ENCODE results near the gene PPT1.

The PPT1 gene

DNA sequence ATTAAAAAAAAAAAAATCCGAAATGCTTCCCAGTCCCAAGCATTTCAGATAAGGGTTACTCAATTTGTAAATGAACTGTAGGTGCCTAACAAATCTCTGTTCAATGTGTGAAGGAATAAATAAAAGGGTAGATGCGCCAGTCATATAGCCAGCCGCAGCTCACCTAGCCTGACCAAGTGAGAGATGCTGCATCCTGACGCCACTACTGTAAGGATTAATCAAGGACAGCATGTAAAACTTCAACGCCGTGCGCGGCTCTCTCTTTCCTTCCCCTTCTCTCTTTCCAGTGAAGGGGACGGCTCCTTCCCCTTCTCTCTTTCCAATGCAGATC lies 441 bp downstream of the PPT1 start:
- TF ChIP-seq, protein P1, sequence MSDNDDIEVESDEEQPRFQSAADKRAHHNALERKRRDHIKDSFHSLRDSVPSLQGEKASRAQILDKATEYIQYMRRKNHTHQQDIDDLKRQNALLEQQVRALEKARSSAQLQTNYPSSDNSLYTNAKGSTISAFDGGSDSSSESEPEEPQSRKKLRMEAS (IDR thresholded peaks at IDR 0.05; ENCODE audit: low read depth, low read length) = no peak
- no peak for TF ChIP-seq MYC (IDR thresholded peaks at IDR 0.05; ENCODE audit: low read depth, low read length)
- TF ChIP-seq, protein P2, sequence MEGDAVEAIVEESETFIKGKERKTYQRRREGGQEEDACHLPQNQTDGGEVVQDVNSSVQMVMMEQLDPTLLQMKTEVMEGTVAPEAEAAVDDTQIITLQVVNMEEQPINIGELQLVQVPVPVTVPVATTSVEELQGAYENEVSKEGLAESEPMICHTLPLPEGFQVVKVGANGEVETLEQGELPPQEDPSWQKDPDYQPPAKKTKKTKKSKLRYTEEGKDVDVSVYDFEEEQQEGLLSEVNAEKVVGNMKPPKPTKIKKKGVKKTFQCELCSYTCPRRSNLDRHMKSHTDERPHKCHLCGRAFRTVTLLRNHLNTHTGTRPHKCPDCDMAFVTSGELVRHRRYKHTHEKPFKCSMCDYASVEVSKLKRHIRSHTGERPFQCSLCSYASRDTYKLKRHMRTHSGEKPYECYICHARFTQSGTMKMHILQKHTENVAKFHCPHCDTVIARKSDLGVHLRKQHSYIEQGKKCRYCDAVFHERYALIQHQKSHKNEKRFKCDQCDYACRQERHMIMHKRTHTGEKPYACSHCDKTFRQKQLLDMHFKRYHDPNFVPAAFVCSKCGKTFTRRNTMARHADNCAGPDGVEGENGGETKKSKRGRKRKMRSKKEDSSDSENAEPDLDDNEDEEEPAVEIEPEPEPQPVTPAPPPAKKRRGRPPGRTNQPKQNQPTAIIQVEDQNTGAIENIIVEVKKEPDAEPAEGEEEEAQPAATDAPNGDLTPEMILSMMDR (IDR thresholded peaks at IDR 0.05; ENCODE audit: low read depth, low read length) = no peak
- no peak for TF ChIP-seq POLR2A (IDR thresholded peaks at IDR 0.05; ENCODE audit: extremely low read depth, insufficient read length)
- H3K4me3 ChIP-seq (ENCODE audit: low read depth, low read length) = peak overlapping the region; percentile 83
- DNase-seq (ENCODE audit: low read depth) = no peak

DNA sequence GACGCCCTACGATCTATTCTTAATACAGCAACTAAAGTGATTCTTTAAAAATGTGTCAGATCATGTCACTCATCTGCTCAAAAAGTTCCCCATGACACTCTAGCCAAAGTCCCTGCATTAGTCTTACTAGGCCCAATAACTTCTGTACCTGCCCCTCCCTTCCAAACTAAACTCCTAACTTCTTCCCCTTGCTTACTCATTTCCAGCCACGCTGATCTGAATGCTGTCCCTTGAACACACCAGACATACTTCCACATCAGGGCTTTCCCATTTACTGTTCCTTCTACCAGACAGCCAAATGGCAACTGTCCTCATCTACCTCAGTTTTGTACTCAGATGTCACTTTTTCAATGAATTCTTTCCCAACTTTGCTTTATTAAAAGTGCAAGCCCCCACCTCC lies 1.2 kb downstream of the PPT1 start:
- no peak for TF ChIP-seq POLR2A (IDR thresholded peaks at IDR 0.05; ENCODE audit: extremely low read depth, insufficient read length)
- no peak for TF ChIP-seq MYC (IDR thresholded peaks at IDR 0.05; ENCODE audit: low read depth, low read length)
- TF ChIP-seq, protein P2 (IDR thresholded peaks at IDR 0.05; ENCODE audit: low read depth, low read length) = no peak
- TF ChIP-seq, protein P1 (IDR thresholded peaks at IDR 0.05; ENCODE audit: low read depth, low read length) = no peak
- peak overlapping the region; percentile 83 for H3K4me3 ChIP-seq (ENCODE audit: low read depth, low read length)
- peak; percentile 35 for DNase-seq (ENCODE audit: low read depth)

DNA sequence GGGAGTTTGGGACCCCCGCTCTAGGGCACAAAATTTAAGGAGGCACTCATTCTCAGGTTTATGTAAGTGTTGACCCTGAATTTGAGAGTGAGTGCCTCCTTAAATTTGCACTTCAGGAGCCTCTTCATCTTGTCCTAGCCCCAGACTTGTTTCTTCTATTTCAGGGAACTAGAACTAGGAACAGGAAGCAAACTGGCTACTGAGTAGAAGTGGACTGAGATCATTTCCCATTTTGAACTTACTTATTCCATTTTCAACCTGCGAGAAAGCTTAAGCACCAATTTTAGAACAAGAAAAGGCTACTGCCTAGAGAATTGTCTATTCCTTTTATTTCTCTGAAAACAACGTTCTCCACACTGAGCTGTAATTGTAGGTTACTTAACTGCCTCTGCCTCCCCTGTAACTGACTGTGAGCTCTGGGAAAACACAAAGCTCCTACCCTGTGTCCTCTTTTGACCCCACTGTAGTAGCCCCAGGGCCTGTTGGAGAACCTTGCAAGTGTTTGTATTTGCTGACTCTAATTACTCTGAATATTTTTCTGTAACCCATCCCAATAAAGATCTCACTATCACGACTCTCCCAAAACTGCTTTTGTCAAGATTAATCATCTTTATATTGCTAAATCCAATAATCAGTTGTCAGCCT lies 2.5 kb downstream of the PPT1 start:
- peak; percentile 33 for DNase-seq (ENCODE audit: low read depth)

DNA sequence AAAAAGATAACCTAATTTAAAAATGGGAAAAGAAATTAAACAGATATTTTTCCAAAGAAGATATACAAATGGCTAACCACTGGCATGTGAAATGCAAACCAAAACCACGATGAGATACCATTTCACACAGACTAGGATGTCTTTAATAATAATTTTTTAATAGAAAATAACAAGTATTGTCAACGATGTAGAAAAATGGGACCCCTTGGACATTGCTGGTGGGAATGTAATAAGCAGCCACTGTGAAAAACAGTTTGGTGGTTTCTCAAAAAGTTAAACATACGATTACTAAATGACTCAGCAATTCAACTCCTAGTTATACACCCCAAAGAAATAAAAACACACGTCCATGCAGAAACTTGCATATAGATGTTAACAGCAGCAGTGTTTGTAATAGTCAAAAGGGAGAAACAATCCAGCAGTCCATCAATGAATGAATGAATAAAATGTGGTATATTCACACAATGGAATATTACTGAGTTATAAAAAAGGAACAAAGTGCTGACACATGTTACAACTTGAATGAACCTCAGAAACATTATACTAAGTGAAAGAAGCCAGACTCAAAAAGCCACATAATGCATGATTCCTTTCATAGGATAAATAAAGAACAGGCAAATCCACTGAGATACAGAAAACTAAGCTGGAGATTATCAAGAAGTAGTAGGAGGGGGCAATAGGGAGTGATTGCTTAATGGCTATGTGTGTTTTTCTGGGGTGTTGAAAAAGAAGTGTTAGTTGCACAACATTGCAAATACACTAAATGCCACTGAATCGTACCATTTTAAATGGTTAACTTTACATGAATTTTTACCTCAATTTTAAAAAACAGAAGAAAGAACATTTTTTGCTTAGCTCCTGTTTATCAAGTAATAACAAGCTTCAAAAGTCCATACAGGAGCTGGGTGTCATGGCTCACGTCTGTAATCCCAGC lies 4.1 kb downstream of the PPT1 start:
- H3K4me3 ChIP-seq (ENCODE audit: low read depth, low read length) = no peak overlapping the region
- TF ChIP-seq, protein P1 (IDR thresholded peaks at IDR 0.05; ENCODE audit: low read depth, low read length) = no peak
- TF ChIP-seq POLR2A (IDR thresholded peaks at IDR 0.05; ENCODE audit: extremely low read depth, insufficient read length) (no peak), MYC (IDR thresholded peaks at IDR 0.05; ENCODE audit: low read depth, low read length) (no peak)
- TF ChIP-seq, protein P2 (IDR thresholded peaks at IDR 0.05; ENCODE audit: low read depth, low read length) = no peak
- peak; percentile 44 for DNase-seq (ENCODE audit: low read depth)

More for the DNA sequence above, 2.5 kb downstream of the PPT1 start:
- TF ChIP-seq, protein P1 (IDR thresholded peaks at IDR 0.05; ENCODE audit: low read depth, low read length) = no peak
- TF ChIP-seq MYC (IDR thresholded peaks at IDR 0.05; ENCODE audit: low read depth, low read length) (no peak), POLR2A (IDR thresholded peaks at IDR 0.05; ENCODE audit: extremely low read depth, insufficient read length) (no peak)
- TF ChIP-seq, protein P2 (IDR thresholded peaks at IDR 0.05; ENCODE audit: low read depth, low read length) = no peak
- H3K4me3 ChIP-seq (ENCODE audit: low read depth, low read length) = peak overlapping the region; percentile 9

DNA sequence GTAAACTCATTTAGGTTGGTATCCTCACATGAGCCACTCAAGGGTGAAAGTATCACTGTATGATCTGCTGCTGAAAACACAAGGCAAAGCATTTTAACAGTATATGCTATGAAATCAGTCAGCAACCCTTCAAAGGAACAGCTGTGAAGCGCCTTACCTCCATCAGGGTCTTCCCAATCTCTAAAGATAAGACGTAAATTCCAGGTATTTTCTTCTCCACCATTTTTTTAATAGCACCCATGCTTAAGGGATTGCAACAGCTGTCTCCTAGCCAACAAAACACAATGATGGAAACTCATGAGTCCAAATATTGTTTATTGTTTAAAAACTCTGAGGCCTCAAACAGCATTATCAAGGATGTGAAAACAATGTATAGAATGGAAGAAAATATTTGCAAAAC lies 4.8 kb downstream of the PPT1 start:
- no peak overlapping the region for H3K4me3 ChIP-seq (ENCODE audit: low read depth, low read length)
- TF ChIP-seq, protein P1 (IDR thresholded peaks at IDR 0.05; ENCODE audit: low read depth, low read length) = no peak
- TF ChIP-seq POLR2A (IDR thresholded peaks at IDR 0.05; ENCODE audit: extremely low read depth, insufficient read length) (no peak), MYC (IDR thresholded peaks at IDR 0.05; ENCODE audit: low read depth, low read length) (no peak)
- TF ChIP-seq, protein P2 (IDR thresholded peaks at IDR 0.05; ENCODE audit: low read depth, low read length) = no peak
- DNase-seq (ENCODE audit: low read depth) = no peak

Data from NB4 (cell line).